LNCaP clone FGC (cell line): ENCODE measurements around the gene MBD4.
A peak's percentile ranks its signal among the peaks of the same experiment; 100 is the strongest.
"Not testable (repeated sequence)": the region's sequence is repeated elsewhere in the genome, so short reads cannot be mapped to it uniquely, and the experiment has no call there.

Experiments
- DNase-seq: peaks from one replicate; pipeline ENCODE4 v3.0.0-alpha.2; 2011; ENCODE audit warnings: low read depth
- H3K4me3 ChIP-seq: 2 replicates; pipeline ENCODE4 v1.5.1; 2011; ENCODE audit warnings: mild to moderate bottlenecking, low read depth, low read length, control low read depth
- TF ChIP-seq, protein P1 (sequence below): IDR thresholded peaks from 2 replicates; pipeline ENCODE4 v1.5.1; 2012; ENCODE audit warnings: mild to moderate bottlenecking; ENCODE audit not compliant: control insufficient read depth, insufficient read depth; ENCODE audit errors: extremely low read depth

MBD4 gene

DNA sequence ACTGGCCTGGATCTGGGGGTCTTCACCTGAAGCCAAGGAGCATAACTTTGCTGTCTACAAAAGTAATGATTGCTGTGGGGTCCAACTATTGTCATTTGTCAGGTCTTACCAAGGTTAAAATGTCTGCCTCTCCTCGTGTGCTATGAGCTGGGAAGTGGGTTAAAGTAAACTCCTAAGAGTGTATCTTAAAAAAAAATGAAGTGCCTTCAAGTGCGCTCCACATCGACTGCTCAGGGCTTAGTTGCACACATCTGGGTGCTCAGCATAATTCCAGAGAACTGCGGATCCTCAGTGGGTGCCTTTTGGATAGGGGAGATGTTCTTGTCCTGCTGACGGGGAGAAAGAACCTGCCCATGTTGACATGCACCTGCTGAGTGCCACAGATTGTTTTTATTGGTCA lies 52.3 kb downstream of the MBD4 start:
- DNase-seq: no peak
- TF ChIP-seq, protein P1, sequence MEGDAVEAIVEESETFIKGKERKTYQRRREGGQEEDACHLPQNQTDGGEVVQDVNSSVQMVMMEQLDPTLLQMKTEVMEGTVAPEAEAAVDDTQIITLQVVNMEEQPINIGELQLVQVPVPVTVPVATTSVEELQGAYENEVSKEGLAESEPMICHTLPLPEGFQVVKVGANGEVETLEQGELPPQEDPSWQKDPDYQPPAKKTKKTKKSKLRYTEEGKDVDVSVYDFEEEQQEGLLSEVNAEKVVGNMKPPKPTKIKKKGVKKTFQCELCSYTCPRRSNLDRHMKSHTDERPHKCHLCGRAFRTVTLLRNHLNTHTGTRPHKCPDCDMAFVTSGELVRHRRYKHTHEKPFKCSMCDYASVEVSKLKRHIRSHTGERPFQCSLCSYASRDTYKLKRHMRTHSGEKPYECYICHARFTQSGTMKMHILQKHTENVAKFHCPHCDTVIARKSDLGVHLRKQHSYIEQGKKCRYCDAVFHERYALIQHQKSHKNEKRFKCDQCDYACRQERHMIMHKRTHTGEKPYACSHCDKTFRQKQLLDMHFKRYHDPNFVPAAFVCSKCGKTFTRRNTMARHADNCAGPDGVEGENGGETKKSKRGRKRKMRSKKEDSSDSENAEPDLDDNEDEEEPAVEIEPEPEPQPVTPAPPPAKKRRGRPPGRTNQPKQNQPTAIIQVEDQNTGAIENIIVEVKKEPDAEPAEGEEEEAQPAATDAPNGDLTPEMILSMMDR: no peak
- no peak overlapping the region for H3K4me3 ChIP-seq

- no peak overlapping the region for H3K4me3 ChIP-seq
- TF ChIP-seq, protein P1: no peak
- no peak for DNase-seq
Observed at GRCh38 chr3:129386984-129387383, 52.8 kb downstream of the MBD4 start.

- not testable (repeated sequence) for DNase-seq, H3K4me3 ChIP-seq
Observed at GRCh38 chr3:129385507-129385906, 54.2 kb downstream of the MBD4 start.

- DNase-seq: no peak
- TF ChIP-seq, protein P1: no peak
- no peak overlapping the region for H3K4me3 ChIP-seq
Observed at GRCh38 chr3:129384594-129385323, 55.0 kb downstream of the MBD4 start.

DNA sequence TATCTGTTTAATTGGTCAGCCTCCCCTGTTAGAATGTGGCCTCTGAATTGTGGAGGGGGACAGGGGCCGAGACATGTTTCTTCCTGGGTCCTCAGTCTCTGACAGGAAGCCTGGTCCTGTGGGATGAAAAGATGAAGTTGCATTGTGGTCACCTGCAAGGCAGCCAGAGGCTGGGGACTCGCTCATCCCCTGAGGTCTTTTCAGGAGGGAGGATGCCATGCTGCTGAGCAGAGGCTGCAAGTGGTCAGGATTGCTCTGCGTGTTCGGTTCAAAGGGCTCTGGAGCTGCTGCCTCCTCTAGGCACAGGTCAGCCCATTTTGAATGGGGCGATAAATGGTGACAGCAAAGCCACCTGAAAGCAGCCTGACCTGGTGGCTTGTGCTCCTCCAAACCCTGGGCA lies 55.6 kb downstream of the MBD4 start:
- not testable (repeated sequence) for H3K4me3 ChIP-seq, DNase-seq

DNA sequence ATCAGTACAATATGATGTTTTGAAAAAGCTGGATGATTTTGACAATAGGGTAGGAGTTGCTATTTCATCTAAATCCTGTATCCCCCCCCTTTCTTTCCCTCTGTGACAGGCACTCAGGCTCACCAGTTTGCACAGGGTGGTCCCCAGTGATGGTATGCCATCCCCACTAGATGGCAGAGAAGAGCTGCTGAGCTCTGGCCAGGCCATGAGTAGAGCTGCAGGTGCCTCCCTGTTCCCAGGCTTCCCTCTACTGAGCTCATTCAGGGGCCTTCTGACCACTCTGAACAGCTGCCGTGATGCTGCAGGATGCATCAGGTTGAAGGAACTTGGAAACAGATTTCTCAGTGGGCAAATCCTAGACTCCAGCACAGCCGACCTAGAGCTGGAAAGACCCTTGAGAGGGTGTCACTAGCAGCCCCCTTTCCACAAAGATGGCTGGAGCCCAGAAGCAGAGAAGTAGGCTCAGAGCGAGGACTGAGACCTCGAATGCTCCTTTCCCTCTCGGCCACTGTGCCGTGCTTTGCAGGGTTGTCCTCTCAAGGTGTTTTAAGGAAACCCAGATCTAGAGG lies 56.4 kb downstream of the MBD4 start:
- TF ChIP-seq, protein P1: peak; percentile 81
- H3K4me3 ChIP-seq: no peak overlapping the region
- peak; percentile 13 for DNase-seq

GRCh38 chr3:129382366-129382765 lies 57.4 kb downstream of the MBD4 start:
- TF ChIP-seq, protein P1: no peak
- no peak for DNase-seq
- H3K4me3 ChIP-seq: no peak overlapping the region
